ENCODE results near the gene FILIP1L.

GRCh38 chr3:100129941-100130340, 15.6 kb upstream of the FILIP1L start:
- TF ChIP-seq CHD1 (IDR thresholded peaks at IDR 0.05; ENCODE audit: low read depth, low read length), result no peak
- TF ChIP-seq MXI1 (IDR thresholded peaks at IDR 0.05; ENCODE audit: borderline replicate concordance, low read depth, low read length), result no peak
- TF ChIP-seq CEBPB (IDR thresholded peaks at IDR 0.05; ENCODE audit: low read depth, low read length), result no peak
- TF ChIP-seq, protein P1, sequence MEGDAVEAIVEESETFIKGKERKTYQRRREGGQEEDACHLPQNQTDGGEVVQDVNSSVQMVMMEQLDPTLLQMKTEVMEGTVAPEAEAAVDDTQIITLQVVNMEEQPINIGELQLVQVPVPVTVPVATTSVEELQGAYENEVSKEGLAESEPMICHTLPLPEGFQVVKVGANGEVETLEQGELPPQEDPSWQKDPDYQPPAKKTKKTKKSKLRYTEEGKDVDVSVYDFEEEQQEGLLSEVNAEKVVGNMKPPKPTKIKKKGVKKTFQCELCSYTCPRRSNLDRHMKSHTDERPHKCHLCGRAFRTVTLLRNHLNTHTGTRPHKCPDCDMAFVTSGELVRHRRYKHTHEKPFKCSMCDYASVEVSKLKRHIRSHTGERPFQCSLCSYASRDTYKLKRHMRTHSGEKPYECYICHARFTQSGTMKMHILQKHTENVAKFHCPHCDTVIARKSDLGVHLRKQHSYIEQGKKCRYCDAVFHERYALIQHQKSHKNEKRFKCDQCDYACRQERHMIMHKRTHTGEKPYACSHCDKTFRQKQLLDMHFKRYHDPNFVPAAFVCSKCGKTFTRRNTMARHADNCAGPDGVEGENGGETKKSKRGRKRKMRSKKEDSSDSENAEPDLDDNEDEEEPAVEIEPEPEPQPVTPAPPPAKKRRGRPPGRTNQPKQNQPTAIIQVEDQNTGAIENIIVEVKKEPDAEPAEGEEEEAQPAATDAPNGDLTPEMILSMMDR (conservative IDR thresholded peaks at IDR 0.05; ENCODE audit: low read depth, low read length), result no peak
- TF ChIP-seq POLR2A (IDR thresholded peaks at IDR 0.05; ENCODE audit: low read depth, low read length), result no peak
- no peak for TF ChIP-seq RCOR1 (IDR thresholded peaks at IDR 0.05; ENCODE audit: insufficient replicate concordance, low read length)
- TF ChIP-seq RAD21 (IDR thresholded peaks at IDR 0.05; ENCODE audit: low read length), result no peak
- no peak for TF ChIP-seq MAZ (IDR thresholded peaks at IDR 0.05; ENCODE audit: borderline replicate concordance, low read depth, low read length)

Measured in IMR-90 (cell line).